SK-N-SH (cell line): ENCODE measurements around the gene SETD3. TPM values are rescaled to one million over a fixed set of nuclear protein-coding genes. Genes with fewer than 3 reads are reported as not detected.

Experiments
- CTCF ChIA-PET: fragments of 300-600, 350-600 bp; formaldehyde crosslinking; extraction: SDS; loops from one replicate; lab custom pipeline; 2021; lab: Yijun Ruan, JAX
- POLR2A ChIA-PET: fragments of 350-600 bp; sonication (Branson Sonifier 250); formaldehyde crosslinking; extraction: SDS; loops from one replicate; lab custom pipeline; 2020; ENCODE audit warnings: antibody characterized with exemption, inconsistent platforms; lab: Yijun Ruan, JAX
- DNase-seq: peaks from one replicate; pipeline ENCODE4 v3.0.0; 2012
- H2AFZ ChIP-seq: fragments of 200-600 bp; sonication (generic); 2 replicates; pipeline ENCODE4 v1.8.1; 2016; ENCODE audit warnings: antibody characterized with exemption, mild to moderate bottlenecking, low read depth
- H3F3A ChIP-seq: fragments of 200-600 bp; sonication (generic); replicated peaks from 2 replicates; pipeline ENCODE3; 2016; ENCODE audit warnings: antibody characterized with exemption, mild to moderate bottlenecking; ENCODE audit not compliant: insufficient read depth
- H3K27ac ChIP-seq, 2 experiments: fragments of 200-500 bp in 1 of 2; fragments of 200-600 bp in 1 of 2; sonication (Bioruptor generic) in 1 of 2; sonication (generic), shearing (Covaris generic) in 1 of 2; 2 replicates each; pipeline versions ENCODE4 v1.5.1 to v1.6.1; 2014 to 2016; ENCODE audit warnings: low read depth in 2 of 2, inconsistent platforms in 1 of 2, low read length in 1 of 2, mild to moderate bottlenecking in 1 of 2, mixed read lengths in 1 of 2
- H3K27me3 ChIP-seq: fragments of 200-600 bp; sonication (generic), shearing (Covaris generic); 2 replicates; pipeline ENCODE4 v1.6.1; 2016; ENCODE audit warnings: mixed run types; ENCODE audit not compliant: insufficient read depth
- H3K36me3 ChIP-seq, 2 experiments: fragments of 200-500 bp in 1 of 2; fragments of 200-600 bp in 1 of 2; sonication (Bioruptor generic) in 1 of 2; sonication (generic) in 1 of 2; replicated peaks in 1 of 2; 2 replicates each; pipeline versions ENCODE3 to v1.5.1; 2014 to 2016; ENCODE audit warnings: low read length in 1 of 2, mild to moderate bottlenecking in 1 of 2; ENCODE audit not compliant: insufficient read depth in 2 of 2, control insufficient read depth in 1 of 2
- H3K4me1 ChIP-seq, 2 experiments: fragments of 200-500 bp in 1 of 2; fragments of 200-600 bp in 1 of 2; sonication (Bioruptor generic) in 1 of 2; sonication (generic), shearing (Covaris generic) in 1 of 2; 2 replicates each; pipeline versions ENCODE4 v1.5.1 to v1.6.1; 2014 to 2016; ENCODE audit warnings: low read depth in 1 of 2, low read length in 1 of 2, mixed run types in 1 of 2; ENCODE audit not compliant: insufficient read depth in 2 of 2, control insufficient read depth in 1 of 2
- H3K4me2 ChIP-seq: fragments of 200-600 bp; sonication (generic), shearing (Covaris generic); 2 replicates; pipeline ENCODE4 v1.6.1; 2017; ENCODE audit warnings: mixed run types
- H3K4me3 ChIP-seq, 2 experiments: fragments of 200-500 bp in 1 of 2; fragments of 200-600 bp in 1 of 2; sonication (Bioruptor generic) in 1 of 2; sonication (generic), shearing (Covaris generic) in 1 of 2; 2 replicates each; pipeline versions ENCODE4 v1.5.1 to v1.8.1; 2014 to 2016; ENCODE audit warnings: low read depth in 2 of 2, inconsistent platforms in 1 of 2, low read length in 1 of 2, mild to moderate bottlenecking in 1 of 2, mixed read lengths in 1 of 2, moderate library complexity in 1 of 2
- H3K79me2 ChIP-seq: fragments of 200-600 bp; sonication (generic); 2 replicates; pipeline ENCODE4 v1.8.1; 2017; ENCODE audit warnings: mild to moderate bottlenecking; ENCODE audit not compliant: insufficient read depth
- H3K9ac ChIP-seq: fragments of 200-600 bp; sonication (generic); 2 replicates; pipeline ENCODE4 v1.6.1; 2017; ENCODE audit warnings: mixed run types
- H3K9me2 ChIP-seq: fragments of 200-600 bp; sonication (generic); 2 replicates; pipeline ENCODE4 v1.6.1; 2017; ENCODE audit warnings: mixed run types
- H3K9me3 ChIP-seq: fragments of 200-600 bp; sonication (generic); 2 replicates; pipeline ENCODE4 v1.6.1; 2017; ENCODE audit warnings: mixed run types, mild to moderate bottlenecking, moderate library complexity
- H4K20me1 ChIP-seq: fragments of 200-600 bp; sonication (generic); 2 replicates; pipeline ENCODE4 v1.6.1; 2017; ENCODE audit warnings: mild to moderate bottlenecking, mixed run types; ENCODE audit not compliant: insufficient read depth
- CHD2 ChIP-seq: fragments of 150-350 bp; IDR thresholded peaks from 2 replicates; pipeline ENCODE4 v1.6.1; 2018; ENCODE audit warnings: low read length; ENCODE audit not compliant: partially characterized antibody
- ELF1 ChIP-seq: IDR thresholded peaks from 2 replicates; pipeline ENCODE4 v1.4.0; 2012
- EP300 ChIP-seq, 2 experiments: IDR thresholded peaks; 2 replicates each; pipeline versions ENCODE4 v1.4.0 to v1.6.1; 2012; ENCODE audit warnings: borderline replicate concordance in 1 of 2, low read depth in 1 of 2, low read length in 1 of 2
- FOSL2 ChIP-seq: IDR thresholded peaks from 2 replicates; pipeline ENCODE4 v1.4.0; 2012; ENCODE audit warnings: low read depth, mild to moderate bottlenecking, moderate library complexity, borderline replicate concordance
- FOXM1 ChIP-seq: IDR thresholded peaks from 2 replicates; pipeline ENCODE4 v1.4.0; 2012; ENCODE audit warnings: low read depth, mild to moderate bottlenecking
- NFIC ChIP-seq: IDR thresholded peaks from 2 replicates; pipeline ENCODE4 v1.4.0; 2012; ENCODE audit warnings: borderline replicate concordance
- POLR2AphosphoS5 ChIP-seq: IDR thresholded peaks from 2 replicates; pipeline ENCODE4 v1.6.1; 2012; ENCODE audit warnings: low read depth, low read length
- RXRA ChIP-seq: IDR thresholded peaks from 2 replicates; pipeline ENCODE4 v1.4.0; 2012; ENCODE audit warnings: low read depth, mild to moderate bottlenecking, borderline replicate concordance
- SMC3 ChIP-seq: IDR thresholded peaks from 2 replicates; pipeline ENCODE4 v1.6.1; 2012; ENCODE audit warnings: low read depth, low read length, improper control_type of control experiment
- TCF12 ChIP-seq: IDR thresholded peaks from 2 replicates; pipeline ENCODE4 v1.4.0; 2012
- YY1 ChIP-seq: IDR thresholded peaks from 2 replicates; pipeline ENCODE4 v1.4.0; 2012; ENCODE audit warnings: low read depth, mild to moderate bottlenecking
- WGBS: methylation state at CpG from one replicate; pipeline ENCODE4 v1.1.6; 2017; ENCODE audit warnings: low lambda C conversion rate; 5-methylcytosine and 5-hydroxymethylcytosine counted together
- polyA plus RNA-seq, 3 experiments: library from polyadenylated mRNA; depleted of rRNA; stranded (reverse); fragments of >200 nt; gene quantifications; 2 replicates each; pipeline ENCODE4 v1.2.3, GENCODE V29; 2012
- TF ChIP-seq, protein P1 (sequence below): IDR thresholded peaks from 2 replicates; pipeline ENCODE4 v1.6.1; 2012; ENCODE audit warnings: mild to moderate bottlenecking, low read depth, low read length, moderate library complexity
- TF ChIP-seq, protein P2 (sequence below): fragments of 150-350 bp; IDR thresholded peaks from 2 replicates; pipeline ENCODE4 v1.6.1; 2017; ENCODE audit warnings: antibody characterized with exemption, low read length, low read depth, borderline replicate concordance
- TF ChIP-seq, protein P3 (sequence below): fragments of 200-600 bp; sonication (generic); IDR thresholded peaks from 2 replicates; pipeline ENCODE4 v1.6.1; 2017; ENCODE audit warnings: antibody characterized with exemption, mild to moderate bottlenecking, moderate library complexity

Gene SETD3
- polyA plus RNA-seq, 1 of the 3 experiments (the other 2 are of a cell fraction), result 19.1 TPM

DNA sequence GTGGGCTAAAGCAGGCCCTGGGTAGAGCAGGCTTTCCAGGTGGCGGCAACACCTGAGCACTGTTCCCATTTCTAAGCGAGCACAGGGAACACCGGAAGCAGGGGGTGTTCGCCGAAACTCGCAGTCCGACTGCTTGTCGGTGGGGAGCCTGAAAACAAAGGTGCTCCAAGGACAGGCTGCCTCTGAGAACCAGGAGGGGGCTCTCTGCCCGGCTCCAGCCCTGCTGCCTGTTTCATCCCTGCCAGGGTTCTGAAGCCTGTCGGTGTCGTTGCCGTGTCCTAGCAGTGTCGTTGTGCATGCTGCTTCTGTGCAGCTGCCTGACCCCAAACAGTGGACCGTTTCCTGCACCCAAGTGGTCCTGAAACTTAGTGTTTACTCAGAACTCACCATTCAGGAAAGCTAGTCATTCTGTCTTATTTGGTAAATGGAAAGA lies 22.3 kb upstream of the SETD3 start:
- CTCF ChIA-PET, result no interaction called here
- no peak overlapping the region for H3K4me2 ChIP-seq
- peaks cover 15% of the 10 kb centered on the region; the same call in 1 of the 2 replicates for H3K79me2 ChIP-seq
- no peaks in the 10 kb centered on the region; the same call in 1 of the 2 replicates for H4K20me1 ChIP-seq
- H3F3A ChIP-seq, result peaks cover 13% of the 10 kb centered on the region
- WGBS, result 91% methylated on average over 5 of the region's 14 CpGs
- POLR2A ChIA-PET, result no interaction called here
- no peak overlapping the region for H3K9ac ChIP-seq
- H2AFZ ChIP-seq, result no peak overlapping the region
- no peak overlapping the region for H3K27ac ChIP-seq
- no peaks in the 10 kb centered on the region for H3K4me1 ChIP-seq
- peaks cover 69 to 84% of the 10 kb centered on the region in 2 experiments for H3K36me3 ChIP-seq
- H3K4me3 ChIP-seq, result no peak overlapping the region
- no peaks in the 10 kb centered on the region for H3K9me3 ChIP-seq
- no peaks in the 10 kb centered on the region for H3K27me3 ChIP-seq
- TF ChIP-seq RXRA (no peak), TCF12 (no peak), ELF1 (no peak), SMC3 (no peak), FOSL2 (no peak), CHD2 (no peak), EP300 (IDR thresholded peaks at IDR 0.05; ENCODE audit: borderline replicate concordance in 1 of 2, low read depth in 1 of 2, low read length in 1 of 2) (no peak), YY1 (no peak), NFIC (no peak), POLR2AphosphoS5 (no peak), FOXM1 (no peak)
- TF ChIP-seq, protein P1, sequence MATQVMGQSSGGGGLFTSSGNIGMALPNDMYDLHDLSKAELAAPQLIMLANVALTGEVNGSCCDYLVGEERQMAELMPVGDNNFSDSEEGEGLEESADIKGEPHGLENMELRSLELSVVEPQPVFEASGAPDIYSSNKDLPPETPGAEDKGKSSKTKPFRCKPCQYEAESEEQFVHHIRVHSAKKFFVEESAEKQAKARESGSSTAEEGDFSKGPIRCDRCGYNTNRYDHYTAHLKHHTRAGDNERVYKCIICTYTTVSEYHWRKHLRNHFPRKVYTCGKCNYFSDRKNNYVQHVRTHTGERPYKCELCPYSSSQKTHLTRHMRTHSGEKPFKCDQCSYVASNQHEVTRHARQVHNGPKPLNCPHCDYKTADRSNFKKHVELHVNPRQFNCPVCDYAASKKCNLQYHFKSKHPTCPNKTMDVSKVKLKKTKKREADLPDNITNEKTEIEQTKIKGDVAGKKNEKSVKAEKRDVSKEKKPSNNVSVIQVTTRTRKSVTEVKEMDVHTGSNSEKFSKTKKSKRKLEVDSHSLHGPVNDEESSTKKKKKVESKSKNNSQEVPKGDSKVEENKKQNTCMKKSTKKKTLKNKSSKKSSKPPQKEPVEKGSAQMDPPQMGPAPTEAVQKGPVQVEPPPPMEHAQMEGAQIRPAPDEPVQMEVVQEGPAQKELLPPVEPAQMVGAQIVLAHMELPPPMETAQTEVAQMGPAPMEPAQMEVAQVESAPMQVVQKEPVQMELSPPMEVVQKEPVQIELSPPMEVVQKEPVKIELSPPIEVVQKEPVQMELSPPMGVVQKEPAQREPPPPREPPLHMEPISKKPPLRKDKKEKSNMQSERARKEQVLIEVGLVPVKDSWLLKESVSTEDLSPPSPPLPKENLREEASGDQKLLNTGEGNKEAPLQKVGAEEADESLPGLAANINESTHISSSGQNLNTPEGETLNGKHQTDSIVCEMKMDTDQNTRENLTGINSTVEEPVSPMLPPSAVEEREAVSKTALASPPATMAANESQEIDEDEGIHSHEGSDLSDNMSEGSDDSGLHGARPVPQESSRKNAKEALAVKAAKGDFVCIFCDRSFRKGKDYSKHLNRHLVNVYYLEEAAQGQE, result no peak
- TF ChIP-seq, protein P2, sequence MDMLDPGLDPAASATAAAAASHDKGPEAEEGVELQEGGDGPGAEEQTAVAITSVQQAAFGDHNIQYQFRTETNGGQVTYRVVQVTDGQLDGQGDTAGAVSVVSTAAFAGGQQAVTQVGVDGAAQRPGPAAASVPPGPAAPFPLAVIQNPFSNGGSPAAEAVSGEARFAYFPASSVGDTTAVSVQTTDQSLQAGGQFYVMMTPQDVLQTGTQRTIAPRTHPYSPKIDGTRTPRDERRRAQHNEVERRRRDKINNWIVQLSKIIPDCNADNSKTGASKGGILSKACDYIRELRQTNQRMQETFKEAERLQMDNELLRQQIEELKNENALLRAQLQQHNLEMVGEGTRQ, result no peak
- TF ChIP-seq, protein P3, sequence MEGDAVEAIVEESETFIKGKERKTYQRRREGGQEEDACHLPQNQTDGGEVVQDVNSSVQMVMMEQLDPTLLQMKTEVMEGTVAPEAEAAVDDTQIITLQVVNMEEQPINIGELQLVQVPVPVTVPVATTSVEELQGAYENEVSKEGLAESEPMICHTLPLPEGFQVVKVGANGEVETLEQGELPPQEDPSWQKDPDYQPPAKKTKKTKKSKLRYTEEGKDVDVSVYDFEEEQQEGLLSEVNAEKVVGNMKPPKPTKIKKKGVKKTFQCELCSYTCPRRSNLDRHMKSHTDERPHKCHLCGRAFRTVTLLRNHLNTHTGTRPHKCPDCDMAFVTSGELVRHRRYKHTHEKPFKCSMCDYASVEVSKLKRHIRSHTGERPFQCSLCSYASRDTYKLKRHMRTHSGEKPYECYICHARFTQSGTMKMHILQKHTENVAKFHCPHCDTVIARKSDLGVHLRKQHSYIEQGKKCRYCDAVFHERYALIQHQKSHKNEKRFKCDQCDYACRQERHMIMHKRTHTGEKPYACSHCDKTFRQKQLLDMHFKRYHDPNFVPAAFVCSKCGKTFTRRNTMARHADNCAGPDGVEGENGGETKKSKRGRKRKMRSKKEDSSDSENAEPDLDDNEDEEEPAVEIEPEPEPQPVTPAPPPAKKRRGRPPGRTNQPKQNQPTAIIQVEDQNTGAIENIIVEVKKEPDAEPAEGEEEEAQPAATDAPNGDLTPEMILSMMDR, result no peak
- DNase-seq, result no peak
- no peaks in the 10 kb centered on the region for H3K9me2 ChIP-seq
